GM19035 (cell line): Measurements from ENCODE around the gene ADAMTS17.

Source experiments
- ATAC-seq: cut with Tn5 transposase; IDR thresholded peaks from one replicate; pipeline ENCODE4 v1.9.1; 2021; ENCODE audit not compliant: unreplicated experiment

ADAMTS17 gene

GRCh38 chr15:99962006-99962561 lies 379.7 kb downstream of the ADAMTS17 start:
- ATAC-seq: no peak

GRCh38 chr15:99961011-99961441 lies 380.7 kb downstream of the ADAMTS17 start:
- ATAC-seq: no peak

- no peak for ATAC-seq
Measured at GRCh38 chr15:99959326-99959725, 382.4 kb downstream of the ADAMTS17 start.

- no peak for ATAC-seq
Measured at GRCh38 chr15:99958426-99959097, 383.2 kb downstream of the ADAMTS17 start.

- ATAC-seq: no peak
Measured at GRCh38 chr15:99957642-99958013, 384.1 kb downstream of the ADAMTS17 start.

GRCh38 chr15:99956820-99957641 lies 384.7 kb downstream of the ADAMTS17 start:
- no peak for ATAC-seq

GRCh38 chr15:99956022-99956775 lies 385.6 kb downstream of the ADAMTS17 start:
- ATAC-seq: no peak

GRCh38 chr15:99955532-99955931 lies 386.2 kb downstream of the ADAMTS17 start:
- ATAC-seq: no peak

- ATAC-seq: no peak
Measured at GRCh38 chr15:99955181-99955525, 386.6 kb downstream of the ADAMTS17 start.

GRCh38 chr15:99954361-99955180 lies 387.2 kb downstream of the ADAMTS17 start:
- ATAC-seq: no peak

- no peak for ATAC-seq
Measured at GRCh38 chr15:99953886-99954285, 387.9 kb downstream of the ADAMTS17 start.

GRCh38 chr15:99951511-99951910 lies 390.3 kb downstream of the ADAMTS17 start:
- ATAC-seq: no peak

- no peak for ATAC-seq
Measured at GRCh38 chr15:99944131-99944530, 397.6 kb downstream of the ADAMTS17 start.

GRCh38 chr15:99943466-99943865 lies 398.3 kb downstream of the ADAMTS17 start:
- ATAC-seq: no peak

- no peak for ATAC-seq
Measured at GRCh38 chr15:99932676-99933402, 408.9 kb downstream of the ADAMTS17 start.

- ATAC-seq: no peak
Measured at GRCh38 chr15:99931703-99932603, 409.8 kb downstream of the ADAMTS17 start.

- no peak for ATAC-seq
Measured at GRCh38 chr15:99930696-99931095, 411.1 kb downstream of the ADAMTS17 start.

GRCh38 chr15:99929266-99929665 lies 412.5 kb downstream of the ADAMTS17 start:
- ATAC-seq: no peak

- ATAC-seq: peak; percentile 92
Measured at GRCh38 chr15:99928429-99928981, 413.3 kb downstream of the ADAMTS17 start.
